Measurements from ENCODE around the gene FERMT3. TPM values are rescaled to one million over a fixed set of nuclear protein-coding genes. Genes with fewer than 3 reads are reported as not detected.

The FERMT3 gene
- total RNA-seq, 1 experiment from 2014 or later = 10.6 TPM

- Histone ChIP-seq H3K4me1 (ENCODE audit: insufficient read depth, low read length) (no peaks in the 10 kb centered on the region), H2BK20ac (ENCODE audit: low read depth, low read length, poor library complexity, severe bottlenecking) (no peak within 1 kb of the TSS), H3K14ac (ENCODE audit: insufficient read depth, low read length) (peak within 1 kb of the TSS; percentile 90), H2BK15ac (ENCODE audit: low read depth, low read length) (no peak within 1 kb of the TSS), H3K23me2 (ENCODE audit: insufficient read length, low read depth, low read length, poor library complexity, severe bottlenecking) (peaks cover 5% of the 10 kb centered on the region), H3K4ac (ENCODE audit: low read depth, low read length) (no peak within 1 kb of the TSS), H4K91ac (ENCODE audit: insufficient read length, low read depth, low read length) (no peak within 1 kb of the TSS), H3T11ph (ENCODE audit: low read length) (no peak within 1 kb of the TSS), H2AFZ (ENCODE audit: low read length) (no peak within 1 kb of the TSS), H2BK120ac (ENCODE audit: low read depth, low read length, poor library complexity, severe bottlenecking) (no peak within 1 kb of the TSS), H3K9me3 (ENCODE audit: control insufficient read depth, low read depth, low read length) (no peaks in the 10 kb centered on the region), H3K79me1 (ENCODE audit: insufficient read depth, low read depth, low read length, poor library complexity, severe bottlenecking) (no peaks in the 10 kb centered on the region), H4K20me1 (ENCODE audit: control insufficient read depth, insufficient read depth, insufficient read length) (no peaks in the 10 kb centered on the region), H2AK5ac (ENCODE audit: insufficient read length, low read length) (no peak within 1 kb of the TSS), H3K79me2 (ENCODE audit: insufficient read depth, low read length) (no peaks in the 10 kb centered on the region), H3K4me2 (ENCODE audit: insufficient read depth, insufficient read length, low read length) (peak within 1 kb of the TSS; percentile 5), H3K56ac (ENCODE audit: insufficient read length, low read depth, low read length) (no peak within 1 kb of the TSS), H3K23ac (ENCODE audit: insufficient read length, low read depth, low read length) (no peak within 1 kb of the TSS), H4K5ac (ENCODE audit: insufficient read length, low read depth, low read length) (no peak within 1 kb of the TSS), H3K27ac (ENCODE audit: insufficient read length, low read depth, low read length) (no peak within 1 kb of the TSS), H3K27me3 (ENCODE audit: insufficient read depth, low read length) (peaks cover 1% of the 10 kb centered on the region; the same call in 1 of the 2 replicates), H2BK12ac (ENCODE audit: insufficient read length, low read depth, low read length) (no peak within 1 kb of the TSS), H2BK5ac (ENCODE audit: insufficient read length, low read length) (no peak within 1 kb of the TSS), H3K9ac (ENCODE audit: extremely low read depth, insufficient read length, low read length) (no peak within 1 kb of the TSS), H4K8ac (replicated peaks; ENCODE audit: insufficient read length, low read depth, low read length) (no peak within 1 kb of the TSS), H3K18ac (ENCODE audit: insufficient read length, low read depth, low read length) (peak within 1 kb of the TSS; percentile 68)
- WGBS (ENCODE audit: extremely low coverage, insufficient read length, low lambda C conversion rate) = no CpG with 5 or more reads among the region's 92 CpGs
- DNase-seq = peak; percentile 93
- peaks cover 0 to 9% (median 4%) of the 10 kb centered on the region in 3 experiments; a peak in 3 of 7 replicates for H3K36me3 Mint-ChIP-seq (ENCODE audit: insufficient read depth in 1 of 3, low read depth in 3 of 3)
- peak within 1 kb of the TSS; percentile 69 to 80 for H3K4me3 Mint-ChIP-seq
- peaks cover 18% of the 10 kb centered on the region for H3K27me3 Mint-ChIP-seq (ENCODE audit: low read depth)
- H3K9me3 Mint-ChIP-seq = peaks cover 0 to 3% of the 10 kb centered on the region in 2 experiments; a peak in 2 of 5 replicates
- TF ChIP-seq, protein P1, sequence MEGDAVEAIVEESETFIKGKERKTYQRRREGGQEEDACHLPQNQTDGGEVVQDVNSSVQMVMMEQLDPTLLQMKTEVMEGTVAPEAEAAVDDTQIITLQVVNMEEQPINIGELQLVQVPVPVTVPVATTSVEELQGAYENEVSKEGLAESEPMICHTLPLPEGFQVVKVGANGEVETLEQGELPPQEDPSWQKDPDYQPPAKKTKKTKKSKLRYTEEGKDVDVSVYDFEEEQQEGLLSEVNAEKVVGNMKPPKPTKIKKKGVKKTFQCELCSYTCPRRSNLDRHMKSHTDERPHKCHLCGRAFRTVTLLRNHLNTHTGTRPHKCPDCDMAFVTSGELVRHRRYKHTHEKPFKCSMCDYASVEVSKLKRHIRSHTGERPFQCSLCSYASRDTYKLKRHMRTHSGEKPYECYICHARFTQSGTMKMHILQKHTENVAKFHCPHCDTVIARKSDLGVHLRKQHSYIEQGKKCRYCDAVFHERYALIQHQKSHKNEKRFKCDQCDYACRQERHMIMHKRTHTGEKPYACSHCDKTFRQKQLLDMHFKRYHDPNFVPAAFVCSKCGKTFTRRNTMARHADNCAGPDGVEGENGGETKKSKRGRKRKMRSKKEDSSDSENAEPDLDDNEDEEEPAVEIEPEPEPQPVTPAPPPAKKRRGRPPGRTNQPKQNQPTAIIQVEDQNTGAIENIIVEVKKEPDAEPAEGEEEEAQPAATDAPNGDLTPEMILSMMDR (conservative IDR thresholded peaks at IDR 0.05) = no peak
- peaks cover 10 to 19% of the 10 kb centered on the region in 2 experiments for H3K4me1 Mint-ChIP-seq
- peak within 1 kb of the TSS; percentile 66 to 90 (median 72); a peak in 6 of 7 replicates for H3K27ac Mint-ChIP-seq
These were observed 40.5 kb upstream of the FERMT3 start, which contains the start of gene MACROD1 for GRCh38 chr11:64165842-64166635. MACROD1 (minus strand) TSS chr11:64166113; CDS start chr11:64165994, 119 bp downstream.
